H1 (cell line): ENCODE results near the gene PDIA2. TPM values are rescaled to one million over a fixed set of nuclear protein-coding genes. Genes with fewer than 3 reads are reported as not detected.

ENCODE experiments used
- CTCF ChIA-PET: fragments of 300-600 bp; sonication (Branson Sonifier 250); formaldehyde crosslinking; loops from one replicate; lab custom pipeline; 2021; ENCODE audit not compliant: partially characterized antibody; lab: Charles Lee
- POLR2A ChIA-PET: fragments of 300-600 bp; sonication (Branson Sonifier 250); formaldehyde crosslinking; loops from one replicate; lab custom pipeline; 2021; ENCODE audit warnings: inconsistent platforms; ENCODE audit not compliant: partially characterized antibody; lab: Charles Lee
- DNase-seq, 2 experiments: peaks; one replicate each; pipeline versions ENCODE4 v3.0.0 to v3.0.0-alpha.2; 2010 to 2022; ENCODE audit warnings: low spot score in 2 of 2, low read depth in 1 of 2, mixed read lengths in 1 of 2
- FAIRE-seq: peaks from 2 replicates; lab custom pipeline; 2011; peaks lifted over from hg19 to GRCh38; lab: Jason Lieb, UNC
- H2AFZ ChIP-seq: 2 replicates; pipeline ENCODE4 v1.8.1; 2012; ENCODE audit warnings: low read length, inconsistent platforms
- H2AK5ac ChIP-seq: 2 replicates; pipeline ENCODE4 v1.6.1; 2013; ENCODE audit warnings: low read depth, low read length
- H2BK120ac ChIP-seq: replicated peaks from 2 replicates; pipeline ENCODE3; 2013; ENCODE audit warnings: low read depth, low read length, inconsistent platforms
- H2BK12ac ChIP-seq: 2 replicates; pipeline ENCODE4 v1.6.1; 2013; ENCODE audit warnings: low read depth, low read length
- H2BK15ac ChIP-seq: 2 replicates; pipeline ENCODE4 v1.6.1; 2013; ENCODE audit warnings: low read length
- H2BK20ac ChIP-seq: 2 replicates; pipeline ENCODE4 v1.6.1; 2013; ENCODE audit warnings: low read length
- H2BK5ac ChIP-seq: 2 replicates; pipeline ENCODE4 v1.6.1; 2013; ENCODE audit warnings: low read depth, low read length
- H3K14ac ChIP-seq: 2 replicates; pipeline ENCODE4 v1.6.1; 2013; ENCODE audit warnings: inconsistent platforms; ENCODE audit not compliant: insufficient read length
- H3K18ac ChIP-seq: 2 replicates; pipeline ENCODE4 v1.6.1; 2013; ENCODE audit warnings: low read length; ENCODE audit errors: extremely low read depth
- H3K23ac ChIP-seq: 2 replicates; pipeline ENCODE4 v1.6.1; 2013; ENCODE audit warnings: inconsistent platforms; ENCODE audit not compliant: insufficient read length
- H3K23me2 ChIP-seq: 2 replicates; pipeline ENCODE4 v1.6.1; 2013; ENCODE audit warnings: low read depth, low read length
- H3K27ac ChIP-seq: 2 replicates; pipeline ENCODE4 v1.6.1; 2011; ENCODE audit warnings: low read depth, low read length, inconsistent platforms
- H3K27me3 ChIP-seq, 4 experiments: replicated peaks in 1 of 4; 1 replicate in 1 of 4; 2 replicates in 3 of 4; pipeline versions ENCODE4 v1.6.1 to v1.8.1; 2011 to 2013; ENCODE audit warnings: low read length in 3 of 4, mild to moderate bottlenecking in 3 of 4, inconsistent platforms in 2 of 4, mixed read lengths in 2 of 4, moderate library complexity in 1 of 4; ENCODE audit not compliant: control insufficient read depth in 3 of 4, insufficient read depth in 3 of 4; ENCODE audit errors: extremely low read depth in 1 of 4
- H3K36me3 ChIP-seq, 4 experiments: 2 replicates each; pipeline versions ENCODE4 v1.6.1 to v1.8.1; 2011 to 2013; ENCODE audit warnings: mild to moderate bottlenecking in 4 of 4, low read length in 3 of 4, moderate library complexity in 2 of 4, control low read depth in 1 of 4, inconsistent platforms in 1 of 4; ENCODE audit not compliant: insufficient read depth in 4 of 4, control insufficient read depth in 2 of 4
- H3K4ac ChIP-seq: replicated peaks from 2 replicates; pipeline ENCODE3; 2013; ENCODE audit warnings: low read length, low read depth, mixed read lengths, inconsistent platforms; ENCODE audit not compliant: insufficient read length
- H3K4me1 ChIP-seq, 4 experiments: replicated peaks in 1 of 4; 1 replicate in 1 of 4; 2 replicates in 3 of 4; pipeline versions ENCODE4 v1.6.1 to v1.8.1; 2011 to 2013; ENCODE audit warnings: low read length in 3 of 4, inconsistent platforms in 2 of 4, mixed read lengths in 1 of 4; ENCODE audit not compliant: insufficient read depth in 4 of 4, control insufficient read depth in 3 of 4
- H3K4me2 ChIP-seq, 2 experiments: 2 replicates each; pipeline versions ENCODE4 v1.6.1 to v1.8.1; 2011 to 2013; ENCODE audit warnings: low read depth in 2 of 2, low read length in 2 of 2, control low read depth in 1 of 2, inconsistent platforms in 1 of 2, mild to moderate bottlenecking in 1 of 2; ENCODE audit not compliant: insufficient read depth in 1 of 2
- H3K4me3 ChIP-seq, 4 experiments: fragments of 200-600, 300-600 bp in 1 of 4; sonication (generic), shearing (Covaris generic), sonication (Bioruptor Twin) in 1 of 4; 2 replicates each; pipeline versions ENCODE4 v1.5.1 to v1.8.1; 2011 to 2016; ENCODE audit warnings: low read length in 4 of 4, low read depth in 3 of 4, control low read depth in 2 of 4, inconsistent platforms in 2 of 4, mild to moderate bottlenecking in 2 of 4, mixed read lengths in 1 of 4, moderate library complexity in 1 of 4; ENCODE audit not compliant: insufficient read depth in 2 of 4; ENCODE audit errors: extremely low read depth in 1 of 4
- H3K56ac ChIP-seq: replicated peaks from 2 replicates; pipeline ENCODE3; 2013; ENCODE audit warnings: low read depth, mild to moderate bottlenecking, mixed read lengths, low read length, inconsistent platforms; ENCODE audit not compliant: insufficient read length
- H3K79me1 ChIP-seq: 2 replicates; pipeline ENCODE4 v1.6.1; 2013; ENCODE audit warnings: low read depth, low read length, control low read depth
- H3K79me2 ChIP-seq, 2 experiments: 2 replicates each; pipeline versions ENCODE4 v1.6.1 to v1.8.1; 2012 to 2013; ENCODE audit warnings: low read length in 2 of 2, mild to moderate bottlenecking in 2 of 2, inconsistent platforms in 1 of 2; ENCODE audit not compliant: insufficient read depth in 2 of 2, control insufficient read depth in 1 of 2
- H3K9ac ChIP-seq, 4 experiments: replicated peaks in 1 of 4; 1 replicate in 1 of 4; 2 replicates in 3 of 4; pipeline versions ENCODE4 v1.6.1 to v1.8.1; 2011 to 2013; ENCODE audit warnings: low read depth in 3 of 4, low read length in 3 of 4, control low read depth in 2 of 4, mild to moderate bottlenecking in 2 of 4, moderate library complexity in 2 of 4, inconsistent platforms in 1 of 4; ENCODE audit errors: extremely low read depth in 1 of 4
- H3K9me3 ChIP-seq, 2 experiments: 2 replicates each; pipeline versions ENCODE4 v1.6.1 to v1.8.1; 2012 to 2013; ENCODE audit warnings: mild to moderate bottlenecking in 2 of 2, moderate library complexity in 2 of 2, control low read depth in 1 of 2, inconsistent platforms in 1 of 2, low read depth in 1 of 2, low read length in 1 of 2, mixed read lengths in 1 of 2; ENCODE audit not compliant: insufficient read depth in 2 of 2
- H4K20me1 ChIP-seq, 2 experiments: replicated peaks in 1 of 2; 2 replicates each; pipeline versions ENCODE3 to v1.8.1; 2011 to 2013; ENCODE audit warnings: inconsistent platforms in 2 of 2, low read length in 2 of 2, mild to moderate bottlenecking in 1 of 2; ENCODE audit not compliant: insufficient read depth in 2 of 2, control insufficient read depth in 1 of 2
- H4K5ac ChIP-seq: 2 replicates; pipeline ENCODE4 v1.6.1; 2013; ENCODE audit warnings: low read length, low read depth, mixed read lengths, inconsistent platforms; ENCODE audit not compliant: insufficient read length
- H4K8ac ChIP-seq: 2 replicates; pipeline ENCODE4 v1.8.0; 2013; ENCODE audit warnings: mild to moderate bottlenecking, moderate library complexity, low read length, inconsistent platforms; ENCODE audit not compliant: insufficient read depth; ENCODE audit errors: extremely low read depth
- H4K91ac ChIP-seq: replicated peaks from 2 replicates; pipeline ENCODE3; 2013; ENCODE audit warnings: low read length, mixed read lengths, inconsistent platforms; ENCODE audit not compliant: insufficient read length
- EGR1 ChIP-seq: IDR thresholded peaks from 2 replicates; pipeline ENCODE4 v1.6.1; 2011; ENCODE audit warnings: low read depth, low read length, borderline replicate concordance
- FOSL1 ChIP-seq: IDR thresholded peaks from 2 replicates; pipeline ENCODE4 v1.6.1; 2011; ENCODE audit warnings: mild to moderate bottlenecking, low read depth, low read length, moderate library complexity; ENCODE audit not compliant: insufficient read depth
- GTF2F1 ChIP-seq: IDR thresholded peaks from 2 replicates; pipeline ENCODE4 v1.6.1; 2012; ENCODE audit warnings: low read depth, low read length, improper control_type of control experiment, borderline replicate concordance
- HDAC2 ChIP-seq, 2 experiments: fragments of 300-600 bp in 1 of 2; sonication (generic) in 1 of 2; IDR thresholded peaks; 2 replicates each; pipeline ENCODE4 v1.6.1; 2011 to 2012; ENCODE audit warnings: low read depth in 2 of 2, low read length in 2 of 2, mild to moderate bottlenecking in 2 of 2, moderate library complexity in 2 of 2, borderline replicate concordance in 1 of 2, inconsistent platforms in 1 of 2
- PHF8 ChIP-seq: fragments of 200-600 bp; sonication (generic); conservative IDR thresholded peaks from 2 replicates; pipeline ENCODE4 v1.7.1; 2012; ENCODE audit warnings: low read depth, mild to moderate bottlenecking, inconsistent platforms, low read length, moderate library complexity
- POLR2A ChIP-seq, 2 experiments: IDR thresholded peaks; 1 replicate in 1 of 2; 2 replicates in 1 of 2; pipeline ENCODE4 v1.6.1; 2011; ENCODE audit warnings: low read depth in 2 of 2, low read length in 2 of 2, mild to moderate bottlenecking in 2 of 2; ENCODE audit errors: control extremely low read depth in 1 of 2
- TAF1 ChIP-seq: IDR thresholded peaks from 2 replicates; pipeline ENCODE4 v1.6.1; 2011; ENCODE audit warnings: mild to moderate bottlenecking, low read depth, low read length
- WGBS, 2 experiments: shearing (Covaris generic) in 1 of 2; methylation state at CpG; one replicate each; pipeline versions ENCODE4 v1.1.6 to v1.1.7; 2013 to 2015; ENCODE audit warnings: low lambda C conversion rate in 2 of 2, mixed read lengths in 2 of 2, inconsistent platforms in 1 of 2, low coverage in 1 of 2, missing lambda C conversion rate in 1 of 2; ENCODE audit not compliant: insufficient replicate concordance in 2 of 2, insufficient coverage in 1 of 2, insufficient read length in 1 of 2; ENCODE audit errors: extremely low coverage in 1 of 2, missing lambda C conversion rate in 1 of 2; 5-methylcytosine and 5-hydroxymethylcytosine counted together
- polyA plus RNA-seq, 7 experiments: library from polyadenylated mRNA; depleted of rRNA in 3 of 7; stranded (reverse) in 5 of 7; unstranded in 2 of 7; fragments of >200 nt in 5 of 7; fragments of 200-250 nt in 2 of 7; gene quantifications; 1 replicate in 5 of 7; 2 replicates in 1 of 7; 4 replicates in 1 of 7; pipeline versions ENCODE4 v1.2.1 to v1.2.3, GENCODE V29; 2011 to 2013; ENCODE audit warnings: missing spikeins in 2 of 7, mixed read lengths in 2 of 7
- total RNA-seq: library from RNA; stranded (reverse); fragmentation: NEBNext Ultra II Directional; extraction: Animal tissue kit (Norgen Biotek cat#: 25700); gene quantifications from 2 replicates; pipeline ENCODE4 v1.2.1, GENCODE V29; 2021

The PDIA2 gene
- total and polyA plus RNA-seq, 2 of the 8 experiments (the other 6 are each of a cell fraction or from before 2014, with no cell fraction given) = 0.34 to 0.50 TPM

- no peak overlapping the region for H3K14ac ChIP-seq
- H3K27me3 ChIP-seq = no peaks in the 10 kb centered on the region
- H4K20me1 ChIP-seq = peaks cover 2 to 6% of the 10 kb centered on the region in 2 experiments
- TF ChIP-seq GTF2F1 (no peak), FOSL1 (no peak), EGR1 (no peak), TAF1 (no peak), POLR2A (IDR thresholded peaks at IDR 0.05; ENCODE audit: control extremely low read depth in 1 of 2, low read depth in 2 of 2, low read length in 2 of 2) (no peak), PHF8 (no peak), HDAC2 (IDR thresholded peaks at IDR 0.05; ENCODE audit: borderline replicate concordance in 1 of 2, low read depth in 2 of 2, low read length in 2 of 2) (no peak)
- H4K8ac ChIP-seq = no peak overlapping the region
- H3K27ac ChIP-seq = no peak overlapping the region
- no peaks in the 10 kb centered on the region for H3K9me3 ChIP-seq
- H4K5ac ChIP-seq = no peak overlapping the region
- H3K4ac ChIP-seq = no peak overlapping the region
- H2AK5ac ChIP-seq = no peak overlapping the region
- no peaks in the 10 kb centered on the region for H3K23me2 ChIP-seq
- POLR2A ChIA-PET = interaction anchor here (0.6 kb wide), 2 partner anchors 15 to 125 kb away, joined by 3 to 5 read pairs; no protein-coding TSS in a partner anchor
- H2AFZ ChIP-seq = no peak overlapping the region
- H2BK20ac ChIP-seq = no peak overlapping the region
- H3K79me2 ChIP-seq = peaks cover 0 to 18% of the 10 kb centered on the region in 2 experiments; a peak in 1 of 4 replicates
- H2BK15ac ChIP-seq = no peak overlapping the region
- H3K4me2 ChIP-seq = no peak overlapping the region
- no peak overlapping the region for H3K56ac ChIP-seq
- H2BK120ac ChIP-seq = no peak overlapping the region
- CTCF ChIA-PET = interaction anchor here (0.7 kb wide), 1 partner anchor 180 kb away, joined by 3 read pairs; no protein-coding TSS in a partner anchor
- H3K18ac ChIP-seq = no peak overlapping the region
- FAIRE-seq (no peak), DNase-seq (no peak)
- no peak overlapping the region for H3K23ac ChIP-seq
- no peak overlapping the region for H4K91ac ChIP-seq
- no peak overlapping the region for H3K4me3 ChIP-seq
- no peak overlapping the region for H3K9ac ChIP-seq
- 93% methylated on average over 12 of the region's 12 CpGs; no CpG with 5 or more reads in 1 of the 2 experiments for WGBS, 2 experiments
- no peaks in the 10 kb centered on the region for H3K4me1 ChIP-seq
- H3K36me3 ChIP-seq = peaks cover 0 to 4% (median 0%) of the 10 kb centered on the region in 4 experiments; a peak in 1 of 8 replicates
- no peak overlapping the region for H2BK12ac ChIP-seq
- H3K79me1 ChIP-seq = peaks cover 3% of the 10 kb centered on the region
- no peak overlapping the region for H2BK5ac ChIP-seq
These were observed 35.9 kb upstream of the PDIA2 start for GRCh38 chr16:247027-247426.
